Ecto neural progenitor cell (in vitro differentiated cells): ENCODE data around the gene AVL9.

Source experiments
- DNase-seq: peaks from one replicate; pipeline ENCODE4 v3.0.0-alpha.2; 2018; ENCODE audit warnings: low spot score

AVL9 gene

DNA sequence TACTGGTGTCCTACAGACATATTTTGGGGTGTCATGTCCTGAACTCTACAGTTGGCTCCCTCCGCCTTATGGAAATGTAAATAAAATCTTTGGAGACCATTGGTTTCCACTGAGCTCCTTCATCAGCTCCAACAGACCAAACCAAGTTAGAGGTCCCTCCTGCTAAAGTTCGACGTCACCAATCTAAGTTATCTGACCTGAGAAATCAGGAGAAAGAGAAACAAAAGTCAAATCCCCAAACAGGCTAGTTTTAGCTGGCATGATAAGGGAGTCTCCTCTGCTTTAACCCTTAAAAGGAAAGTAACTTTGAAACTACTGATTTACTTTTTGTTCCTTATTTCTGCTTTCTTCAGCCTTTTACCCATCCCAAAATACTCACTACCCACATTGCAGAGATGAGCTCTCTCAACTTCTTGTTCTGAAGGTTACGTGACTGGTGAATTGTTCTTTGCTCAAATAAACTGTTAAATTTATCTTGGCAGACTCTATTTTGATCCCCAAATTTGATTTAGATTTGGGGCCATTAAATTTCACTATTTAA lies 39.9 kb downstream of the AVL9 start:
- no peak for DNase-seq

DNA sequence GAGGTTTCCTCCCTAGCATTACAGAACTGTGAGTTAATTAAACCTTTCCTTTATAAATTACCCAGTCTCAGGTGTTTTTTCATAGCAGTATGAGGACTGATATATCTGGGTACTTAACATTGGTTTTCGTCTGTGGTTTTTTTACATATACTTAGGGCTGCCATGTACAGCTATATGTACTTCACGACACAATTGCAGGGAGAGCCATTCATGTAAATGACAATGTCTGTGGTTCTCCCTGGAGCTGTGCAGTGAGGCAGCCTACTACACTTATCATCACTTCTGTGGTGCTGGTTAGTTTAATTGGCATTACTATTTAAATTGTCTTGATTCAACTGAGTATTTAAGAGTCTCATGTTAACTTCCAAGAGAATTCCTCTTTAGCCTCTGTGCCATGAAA lies 40.7 kb downstream of the AVL9 start:
- no peak for DNase-seq

- no peak for DNase-seq
Observed at GRCh38 chr7:32536585-32536984, 41.3 kb downstream of the AVL9 start.

GRCh38 chr7:32537760-32538159 lies 42.5 kb downstream of the AVL9 start:
- no peak for DNase-seq

DNA sequence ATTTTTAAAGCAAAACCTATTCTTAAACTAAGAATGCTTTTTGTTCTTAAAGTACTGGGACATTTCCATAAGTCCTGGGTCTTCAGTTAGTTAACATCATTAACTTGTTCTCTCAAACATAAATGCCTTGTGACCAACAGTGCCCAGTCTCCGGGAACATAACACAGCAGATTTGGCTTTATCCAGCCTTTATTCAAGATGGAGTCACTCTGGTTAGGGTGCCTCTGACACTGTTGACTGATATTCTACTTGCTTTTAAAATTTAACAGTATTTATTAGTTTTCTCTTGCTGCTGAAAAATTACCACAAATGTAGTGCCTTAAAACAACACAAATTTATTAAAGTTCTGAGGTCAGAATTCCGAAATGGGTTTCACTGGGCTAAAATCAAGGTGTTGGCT lies 44.1 kb downstream of the AVL9 start:
- no peak for DNase-seq

DNA sequence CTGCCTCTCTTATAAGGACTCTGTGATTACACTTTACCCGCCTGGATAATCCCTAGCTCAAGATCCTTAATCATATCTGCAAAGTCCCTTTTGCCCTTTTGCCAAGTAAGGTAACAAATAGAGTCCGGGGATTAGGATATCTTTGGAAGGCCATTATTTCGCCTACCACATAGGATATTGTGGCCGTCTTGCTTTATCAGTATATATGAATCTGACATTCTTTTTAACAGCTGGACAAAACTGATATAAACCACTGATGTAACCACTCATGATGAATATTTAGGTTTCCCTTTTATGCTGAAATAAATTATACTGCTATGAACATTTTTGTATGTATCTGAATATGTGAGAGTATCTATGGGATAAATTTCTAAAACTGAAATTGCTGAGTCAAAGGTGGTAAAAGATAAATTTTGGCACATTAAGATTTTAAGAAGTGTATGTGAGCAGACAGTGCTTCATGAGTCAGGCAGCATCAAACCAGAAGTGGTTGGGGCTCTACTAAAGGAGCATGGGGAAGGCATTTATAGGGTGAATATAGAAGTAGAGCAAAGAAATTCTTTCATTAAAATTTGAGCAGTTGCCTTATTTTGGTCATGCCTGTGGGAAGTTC lies 44.7 kb downstream of the AVL9 start:
- no peak for DNase-seq

- DNase-seq: no peak
Observed at GRCh38 chr7:32542595-32542994, 47.3 kb downstream of the AVL9 start.

DNA sequence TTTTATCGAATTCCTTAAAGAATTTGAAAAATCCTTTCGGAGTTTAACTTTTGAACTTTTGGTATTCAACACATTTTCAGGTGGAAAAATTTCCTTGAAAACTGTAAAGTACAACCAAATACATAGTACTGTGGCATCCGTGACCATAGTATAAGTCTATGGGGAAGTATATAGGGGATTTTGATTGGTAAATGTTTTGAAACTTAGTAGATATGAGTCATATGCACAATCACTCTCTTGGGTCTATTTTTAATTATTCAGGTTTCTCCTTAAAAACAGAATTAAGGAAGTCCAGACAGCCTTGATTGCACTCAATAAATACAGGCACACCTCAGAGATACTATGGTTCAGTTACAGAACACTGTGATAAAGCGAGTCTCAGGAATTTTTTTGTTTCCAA lies 64.2 kb downstream of the AVL9 start:
- DNase-seq: no peak

GRCh38 chr7:32560075-32560474 lies 64.8 kb downstream of the AVL9 start:
- DNase-seq: no peak

DNA sequence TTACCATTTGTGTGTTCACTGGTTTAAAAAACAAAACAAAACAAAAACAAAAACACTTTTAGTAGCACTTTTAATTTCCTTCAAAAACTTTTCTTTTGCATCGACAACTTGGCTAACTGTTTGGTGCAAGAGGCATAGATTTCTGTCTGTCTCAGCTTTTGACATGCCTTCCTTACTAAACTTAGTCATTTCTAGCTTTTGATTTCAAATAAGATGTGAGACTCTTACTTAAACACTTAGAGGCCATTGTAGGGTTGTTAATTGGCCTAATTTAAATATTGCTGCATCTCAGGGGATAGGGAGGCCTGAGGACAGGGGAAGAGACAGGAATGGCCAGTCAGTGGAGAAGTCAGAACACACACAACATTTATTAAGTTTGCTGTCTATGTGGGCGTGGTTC lies 66.3 kb downstream of the AVL9 start:
- no peak for DNase-seq

- DNase-seq: no peak
Observed at GRCh38 chr7:32564542-32564941, 69.3 kb downstream of the AVL9 start.

GRCh38 chr7:32569388-32570289 lies 74.3 kb downstream of the AVL9 start:
- DNase-seq: no peak

GRCh38 chr7:32573110-32573687 lies 77.9 kb downstream of the AVL9 start:
- no peak for DNase-seq

DNA sequence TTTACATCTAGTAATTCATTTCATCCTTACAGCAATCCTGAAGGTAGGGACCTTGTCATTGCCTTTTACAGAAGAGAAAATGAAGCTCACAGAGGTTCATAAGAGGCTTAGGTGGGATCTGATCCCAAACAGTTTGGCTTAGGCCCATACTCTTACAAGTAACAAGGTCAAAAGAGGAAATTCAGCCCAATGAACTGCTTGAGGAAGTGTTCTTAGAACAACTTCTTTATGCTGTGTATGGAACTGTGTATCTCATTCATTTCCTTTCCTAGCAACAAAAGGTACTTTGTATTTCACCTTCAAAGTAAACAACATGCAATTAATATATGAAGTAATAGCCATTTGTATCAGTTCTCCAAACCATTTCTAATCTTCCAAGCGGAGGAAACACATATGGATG lies 79.3 kb downstream of the AVL9 start:
- no peak for DNase-seq

GRCh38 chr7:32577421-32577820 lies 82.1 kb downstream of the AVL9 start:
- DNase-seq: no peak

DNA sequence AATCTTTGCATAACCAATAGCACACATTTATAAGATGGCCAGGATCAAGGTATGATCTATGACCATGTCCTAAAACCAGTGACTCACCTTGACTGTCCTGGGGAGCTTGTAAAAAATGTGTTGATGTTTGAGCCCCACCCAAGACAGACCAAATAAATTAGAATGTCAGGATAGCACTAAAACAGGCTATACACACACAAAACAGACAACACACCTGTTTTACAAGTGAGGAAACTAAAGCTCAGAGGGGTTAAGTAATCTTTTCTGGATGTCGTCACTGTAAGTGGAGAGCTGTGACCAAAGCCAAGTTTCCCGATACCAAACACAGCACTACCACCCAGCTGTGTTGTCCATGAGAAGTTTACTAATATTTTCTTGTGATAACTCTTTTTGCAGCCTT lies 84.5 kb downstream of the AVL9 start:
- DNase-seq: no peak

- DNase-seq: no peak
Observed at GRCh38 chr7:32580646-32581045, 85.4 kb downstream of the AVL9 start.

DNA sequence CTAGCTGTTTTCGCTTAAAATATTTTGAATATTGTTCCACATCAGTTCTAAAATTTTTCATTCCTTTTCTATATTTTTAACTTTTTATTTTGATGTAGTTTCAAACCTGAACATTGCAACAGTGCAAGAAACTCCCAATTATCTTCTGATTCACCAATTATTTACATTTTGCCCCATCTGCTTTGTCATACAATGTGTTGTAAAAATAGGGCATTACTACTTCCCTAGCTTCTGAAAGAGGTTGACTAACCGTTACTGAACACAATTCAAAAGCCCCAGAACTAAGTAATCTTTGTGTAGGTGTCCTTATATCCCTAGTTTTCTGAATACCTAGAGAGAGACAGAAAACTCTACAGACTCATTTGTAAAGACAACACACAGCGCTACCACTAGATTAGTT lies 86.7 kb downstream of the AVL9 start:
- DNase-seq: no peak

GRCh38 chr7:32583791-32584190 lies 88.5 kb downstream of the AVL9 start:
- no peak for DNase-seq

DNA sequence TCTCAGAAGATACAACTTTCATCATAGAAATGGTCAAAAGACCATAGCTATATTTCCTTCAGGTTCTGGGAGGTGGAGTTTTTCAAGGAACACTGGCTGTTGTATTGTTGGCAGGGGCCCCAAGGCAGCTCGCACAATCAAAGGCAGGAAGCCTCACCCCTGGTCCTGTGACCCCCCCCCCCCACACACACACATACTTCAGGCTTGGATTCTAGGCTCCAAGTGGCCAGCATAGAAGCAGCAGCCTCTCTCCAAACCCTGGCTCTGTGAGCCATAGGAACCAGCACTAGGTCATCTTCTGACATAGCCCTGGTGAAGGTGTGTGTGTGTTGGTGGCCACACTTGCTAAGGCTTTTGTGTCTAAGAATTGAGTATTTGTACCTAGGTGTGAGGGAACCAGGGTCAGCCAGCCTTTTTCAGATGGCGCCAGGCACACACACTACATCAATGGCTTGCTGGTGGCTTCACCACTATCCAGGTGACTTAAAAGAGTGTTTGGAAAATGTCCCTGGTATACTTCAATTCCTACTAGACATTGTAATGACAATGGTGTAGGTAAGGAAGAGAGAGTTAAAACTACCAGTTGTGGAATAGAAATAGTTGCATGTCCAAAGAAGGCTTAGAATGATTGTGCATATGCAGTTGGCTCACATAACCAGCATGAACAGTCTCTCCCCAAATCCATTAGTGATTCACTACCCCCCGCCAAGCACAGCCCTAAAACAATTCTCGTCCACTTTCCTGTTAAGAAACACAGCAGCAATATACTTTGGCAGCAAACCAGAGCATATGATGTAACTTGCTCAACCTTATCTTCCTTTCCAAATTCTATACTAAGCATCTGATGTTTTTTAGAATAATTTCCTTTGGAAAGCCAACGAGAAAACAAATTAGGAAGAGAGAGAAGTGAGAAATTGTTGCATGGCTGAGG lies 91.3 kb downstream of the AVL9 start:
- DNase-seq: no peak

DNA sequence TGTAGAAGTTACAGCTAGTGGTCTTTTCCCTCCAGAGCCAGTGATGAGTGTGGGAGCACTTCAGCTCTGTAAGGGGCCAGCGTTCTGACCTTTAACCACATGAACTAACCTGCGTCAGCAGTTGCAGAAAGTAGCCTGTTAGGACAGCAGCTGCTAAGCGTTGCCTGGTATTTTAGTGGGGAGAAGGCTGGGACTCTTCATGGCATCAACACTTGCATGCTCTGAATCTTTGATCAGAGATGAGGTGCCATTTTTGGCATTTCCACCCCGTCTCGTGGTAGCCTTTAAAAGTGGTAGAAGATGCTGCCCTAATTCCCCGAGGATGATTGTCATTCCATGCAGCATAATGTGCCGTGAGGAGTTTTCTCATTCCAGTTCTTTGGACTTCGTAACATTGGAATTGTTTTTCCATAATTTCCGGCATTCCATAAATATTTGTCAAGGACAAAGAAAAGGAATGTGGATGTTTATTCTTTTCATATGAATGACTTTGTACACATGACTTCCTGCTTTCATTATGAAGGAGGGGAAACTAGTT lies 92.2 kb downstream of the AVL9 start:
- DNase-seq: no peak

DNA sequence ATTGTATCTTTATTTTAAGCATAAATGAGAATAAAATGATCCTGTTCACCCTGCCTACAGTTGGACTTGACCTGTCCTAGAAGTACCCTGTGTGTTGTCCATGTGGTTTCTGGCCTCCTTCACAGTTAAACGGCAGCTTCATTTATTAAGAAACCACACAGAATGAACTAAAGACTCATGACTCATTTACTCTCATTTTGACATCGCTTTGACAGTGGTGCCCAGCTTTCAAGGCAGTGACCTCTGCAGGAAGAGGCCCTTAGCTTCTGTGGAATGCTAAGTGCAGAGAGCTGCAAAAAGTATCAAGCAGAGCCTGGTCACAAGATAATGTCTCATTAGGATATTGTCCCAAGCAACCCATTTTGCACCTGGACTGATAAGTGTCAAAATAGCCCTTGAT lies 93.4 kb downstream of the AVL9 start:
- no peak for DNase-seq
